Suprapubic skin (tissue), 3 donors: ENCODE results near the gene PTPN11.

Experiments used
- CTCF ChIP-seq, 2 donors: fragments of 200-600 bp in 1 of 2; fragments of 450-650 bp in 1 of 2; sonication (generic) in 1 of 2; IDR thresholded peaks; one replicate each; pipeline ENCODE4 v1.5.1; 2016 to 2019; ENCODE audit warnings: antibody characterized with exemption in 2 of 2, mild to moderate bottlenecking in 1 of 2, moderate library complexity in 1 of 2
- POLR2AphosphoS5 ChIP-seq, 3 donors: sonication (generic); formaldehyde crosslinking; IDR thresholded peaks; one replicate each; pipeline ENCODE4 v1.6.1; 2017; ENCODE audit warnings: antibody characterized with exemption in 3 of 3

- TF ChIP-seq CTCF (IDR thresholded peaks at IDR 0.05) (no peak), POLR2AphosphoS5 (IDR thresholded peaks at IDR 0.05) (no peak)
These were observed 44.5 kb upstream of the PTPN11 start for GRCh38 chr12:112374166-112374740.
